TTC549 (cell line): ENCODE data around the gene KLHL34.

ENCODE experiments used
- FAIRE-seq: peaks from 2 replicates; lab custom pipeline; 2012; peaks lifted over from hg19 to GRCh38; lab: Jason Lieb, UNC

The KLHL34 gene

GRCh38 chrX:21655901-21656586, 2.1 kb downstream of the KLHL34 start:
- no peak for FAIRE-seq

GRCh38 chrX:21645886-21646285, 12.2 kb downstream of the KLHL34 start:
- no peak for FAIRE-seq

GRCh38 chrX:21645431-21645830, 12.7 kb downstream of the KLHL34 start:
- no peak for FAIRE-seq

- FAIRE-seq = no peak
Measured at GRCh38 chrX:21639775-21640174, 18.4 kb downstream of the KLHL34 start.

GRCh38 chrX:21638311-21638710, 19.8 kb downstream of the KLHL34 start:
- FAIRE-seq = no peak

GRCh38 chrX:21632027-21632426, 26.1 kb downstream of the KLHL34 start:
- FAIRE-seq = no peak

- no peak for FAIRE-seq
Measured at GRCh38 chrX:21623778-21624501, 34.2 kb downstream of the KLHL34 start.

- FAIRE-seq = no peak
Measured at GRCh38 chrX:21620234-21620633, 37.9 kb downstream of the KLHL34 start.

- no peak for FAIRE-seq
Measured at GRCh38 chrX:21616386-21616785, 41.7 kb downstream of the KLHL34 start.

- FAIRE-seq = no peak
Measured at GRCh38 chrX:21612154-21612553, 46.0 kb downstream of the KLHL34 start.

- FAIRE-seq = no peak
Measured at GRCh38 chrX:21610168-21610567, 48.0 kb downstream of the KLHL34 start.

- no peak for FAIRE-seq
Measured at GRCh38 chrX:21606002-21606401, 52.1 kb downstream of the KLHL34 start.
